ENCODE results near the gene ELOF1. TPM values are rescaled to one million over a fixed set of nuclear protein-coding genes. Genes with fewer than 3 reads are reported as not detected.

Gene ELOF1
- total and polyA plus RNA-seq, 2 of the 13 experiments (the other 11 are each of a cell fraction or from before 2014, with no cell fraction given) = 14.5 to 43.2 TPM

GRCh38 chr19:11528551-11529341 lies 30.3 kb downstream of the ELOF1 start, which contains the start of gene ECSIT (continued):
- no peak; the same call in 1 of the 2 replicates for TF ChIP-seq ZNF225 (CRISPR knock-in tag; IDR thresholded peaks at IDR 0.05)
- TF ChIP-seq ZNF136 (CRISPR knock-in tag; IDR thresholded peaks at IDR 0.05; ENCODE audit: low read depth) = peak; percentile 84; the same call in 1 of the 2 replicates
- TF ChIP-seq ZNF768 (CRISPR knock-in tag; IDR thresholded peaks at IDR 0.05) = peak; percentile 75; the same call in 1 of the 2 replicates
- TF ChIP-seq SCMH1 (CRISPR knock-in tag; IDR thresholded peaks at IDR 0.05; ENCODE audit: borderline replicate concordance) = no peak
- TF ChIP-seq FOXC1 (CRISPR knock-in tag; IDR thresholded peaks at IDR 0.05; ENCODE audit: borderline replicate concordance) = peak; percentile 76; the same call in 1 of the 2 replicates
- TF ChIP-seq HDAC6 (IDR thresholded peaks at IDR 0.05; ENCODE audit: low read depth, low read length) = no peak
- no peak for TF ChIP-seq ZMAT5 (CRISPR knock-in tag; IDR thresholded peaks at IDR 0.05; ENCODE audit: borderline replicate concordance, low read depth)
- peak; percentile 54; the same call in 1 of the 2 replicates for TF ChIP-seq ARNTL (CRISPR knock-in tag; IDR thresholded peaks at IDR 0.05)
- TF ChIP-seq ZFP36 (IDR thresholded peaks at IDR 0.05; ENCODE audit: borderline replicate concordance, low read depth, low read length, partially characterized antibody) = no peak
- no peak for TF ChIP-seq MLX (CRISPR knock-in tag; IDR thresholded peaks at IDR 0.05)
- peak; percentile 51; the same call in 1 of the 2 replicates for TF ChIP-seq E2F1 (CRISPR knock-in tag; IDR thresholded peaks at IDR 0.05)
- peak; percentile 41; the same call in 1 of the 2 replicates for TF ChIP-seq ZNF205 (CRISPR knock-in tag; IDR thresholded peaks at IDR 0.05)
- TF ChIP-seq TAF1 (CRISPR knock-in tag; IDR thresholded peaks at IDR 0.05) = peak; percentile 92
- TF ChIP-seq ZNF747 (CRISPR knock-in tag; IDR thresholded peaks at IDR 0.05; ENCODE audit: borderline replicate concordance) = peak; percentile 77
- no peak for TF ChIP-seq MAFK (conservative IDR thresholded peaks at IDR 0.05 in 1 of 2, IDR thresholded peaks at IDR 0.05 in 1 of 2; ENCODE audit: low read length in 2 of 2)
- 0 out of 2 replicates have a peak, but pooled peaks have one; percentile 82 for TF ChIP-seq FLYWCH1 (CRISPR knock-in tag; IDR thresholded peaks at IDR 0.05)
- no peak for TF ChIP-seq ZC3H4 (CRISPR knock-in tag; IDR thresholded peaks at IDR 0.05; ENCODE audit: borderline replicate concordance)
- TF ChIP-seq ZNF20 (CRISPR knock-in tag; IDR thresholded peaks at IDR 0.05) = no peak
- TF ChIP-seq ZC3H13 (CRISPR knock-in tag; IDR thresholded peaks at IDR 0.05) = no peak
- no peak for TF ChIP-seq ZNF34 (CRISPR knock-in tag; IDR thresholded peaks at IDR 0.05; ENCODE audit: borderline replicate concordance)
- TF ChIP-seq DMAP1 (CRISPR knock-in tag; IDR thresholded peaks at IDR 0.05) = peak; percentile 87; the same call in 1 of the 2 replicates
- peak; percentile 94 for TF ChIP-seq NRL (CRISPR knock-in tag; IDR thresholded peaks at IDR 0.05; ENCODE audit: borderline replicate concordance)
- TF ChIP-seq PRDM10 (CRISPR knock-in tag; IDR thresholded peaks at IDR 0.05; ENCODE audit: low read depth) = 0 out of 2 replicates have a peak, but pooled peaks have one; percentile 39
